ENCODE results near the gene LSAMP. TPM values are rescaled to one million over a fixed set of nuclear protein-coding genes. Genes with fewer than 3 reads are reported as not detected.

Gene LSAMP
- total RNA-seq, 1 experiment from 2014 or later = 0.90 TPM

DNA sequence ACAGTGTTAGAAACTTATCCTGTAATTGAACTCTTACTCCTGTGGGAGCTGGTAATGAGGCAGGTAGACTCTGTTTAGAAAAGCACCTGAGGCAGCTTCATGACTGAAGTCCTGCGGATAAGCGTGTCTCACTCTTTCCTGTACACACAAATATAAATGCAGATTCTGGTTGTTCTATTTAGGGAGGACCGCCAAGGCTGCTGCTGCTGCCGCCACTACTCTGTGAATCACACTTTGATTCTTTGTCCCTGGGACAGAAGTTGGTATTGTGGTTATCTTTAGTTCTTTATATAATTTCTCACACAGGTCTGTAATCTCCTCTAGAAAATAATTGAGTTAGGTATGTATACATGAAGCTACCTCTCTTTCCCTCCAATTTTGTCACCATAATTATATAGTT, 3.6 kb downstream of the LSAMP start:
- Histone ChIP-seq H4K20me1 (ENCODE audit: control insufficient read depth, insufficient read depth, insufficient read length) (no peaks in the 10 kb centered on the region), H4K91ac (ENCODE audit: insufficient read length, low read depth, low read length) (no peak overlapping the region), H2AFZ (ENCODE audit: low read length) (no peak overlapping the region), H2BK5ac (ENCODE audit: insufficient read length, low read length) (no peak overlapping the region), H2BK15ac (ENCODE audit: low read depth, low read length) (no peak overlapping the region; the same call in 1 of the 2 replicates), H3K23ac (ENCODE audit: insufficient read length, low read depth, low read length) (no peak overlapping the region), H3K56ac (ENCODE audit: insufficient read length, low read depth, low read length) (no peak overlapping the region), H2BK12ac (ENCODE audit: insufficient read length, low read depth, low read length) (no peak overlapping the region), H3K9ac (ENCODE audit: extremely low read depth, insufficient read length, low read length) (no peak overlapping the region), H3K18ac (ENCODE audit: insufficient read length, low read depth, low read length) (no peak overlapping the region), H4K5ac (ENCODE audit: insufficient read length, low read depth, low read length) (no peak overlapping the region), H3K23me2 (ENCODE audit: insufficient read length, low read depth, low read length, poor library complexity, severe bottlenecking) (peaks cover 6% of the 10 kb centered on the region), H3K14ac (ENCODE audit: insufficient read depth, low read length) (no peak overlapping the region), H2BK20ac (ENCODE audit: low read depth, low read length, poor library complexity, severe bottlenecking) (no peak overlapping the region), H3K27me3 (ENCODE audit: insufficient read depth, low read length) (no peaks in the 10 kb centered on the region; the same call in 1 of the 2 replicates), H3K4ac (ENCODE audit: low read depth, low read length) (no peak overlapping the region), H3T11ph (ENCODE audit: low read length) (no peak overlapping the region), H2BK120ac (ENCODE audit: low read depth, low read length, poor library complexity, severe bottlenecking) (no peak overlapping the region), H3K4me2 (ENCODE audit: insufficient read depth, insufficient read length, low read length) (no peak overlapping the region), H3K27ac (ENCODE audit: insufficient read length, low read depth, low read length) (no peak overlapping the region), H3K9me3 (ENCODE audit: control insufficient read depth, low read depth, low read length) (no peaks in the 10 kb centered on the region), H3K79me2 (ENCODE audit: insufficient read depth, low read length) (no peaks in the 10 kb centered on the region), H3K4me1 (ENCODE audit: insufficient read depth, low read length) (no peaks in the 10 kb centered on the region), H4K8ac (replicated peaks; ENCODE audit: insufficient read length, low read depth, low read length) (no peak overlapping the region), H3K79me1 (ENCODE audit: insufficient read depth, low read depth, low read length, poor library complexity, severe bottlenecking) (no peaks in the 10 kb centered on the region), H2AK5ac (ENCODE audit: insufficient read length, low read length) (no peak overlapping the region)
- Mint-ChIP-seq H3K27ac (no peak overlapping the region), H3K36me3 (ENCODE audit: insufficient read depth in 1 of 3, low read depth in 3 of 3) (no peaks in the 10 kb centered on the region; a peak in 1 of 7 replicates), H3K4me3 (no peak overlapping the region), H3K9me3 (no peaks in the 10 kb centered on the region), H3K4me1 (peaks cover 24 to 34% of the 10 kb centered on the region in 2 experiments), H3K27me3 (ENCODE audit: low read depth) (peaks cover 27% of the 10 kb centered on the region)
- TF ChIP-seq, protein P1, sequence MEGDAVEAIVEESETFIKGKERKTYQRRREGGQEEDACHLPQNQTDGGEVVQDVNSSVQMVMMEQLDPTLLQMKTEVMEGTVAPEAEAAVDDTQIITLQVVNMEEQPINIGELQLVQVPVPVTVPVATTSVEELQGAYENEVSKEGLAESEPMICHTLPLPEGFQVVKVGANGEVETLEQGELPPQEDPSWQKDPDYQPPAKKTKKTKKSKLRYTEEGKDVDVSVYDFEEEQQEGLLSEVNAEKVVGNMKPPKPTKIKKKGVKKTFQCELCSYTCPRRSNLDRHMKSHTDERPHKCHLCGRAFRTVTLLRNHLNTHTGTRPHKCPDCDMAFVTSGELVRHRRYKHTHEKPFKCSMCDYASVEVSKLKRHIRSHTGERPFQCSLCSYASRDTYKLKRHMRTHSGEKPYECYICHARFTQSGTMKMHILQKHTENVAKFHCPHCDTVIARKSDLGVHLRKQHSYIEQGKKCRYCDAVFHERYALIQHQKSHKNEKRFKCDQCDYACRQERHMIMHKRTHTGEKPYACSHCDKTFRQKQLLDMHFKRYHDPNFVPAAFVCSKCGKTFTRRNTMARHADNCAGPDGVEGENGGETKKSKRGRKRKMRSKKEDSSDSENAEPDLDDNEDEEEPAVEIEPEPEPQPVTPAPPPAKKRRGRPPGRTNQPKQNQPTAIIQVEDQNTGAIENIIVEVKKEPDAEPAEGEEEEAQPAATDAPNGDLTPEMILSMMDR (conservative IDR thresholded peaks at IDR 0.05) = no peak
- no peak for DNase-seq
- WGBS (ENCODE audit: extremely low coverage, insufficient read length, low lambda C conversion rate) = no CpG with 5 or more reads among the region's 4 CpGs
